Medulla oblongata (tissue), 1 donor: ENCODE data around the gene SUSD4.
"Not testable (repeated sequence)": the region's sequence is repeated elsewhere in the genome, so short reads cannot be mapped to it uniquely, and the experiment has no call there.

Source experiments
- DNase-seq: peaks from one replicate; pipeline ENCODE4 v3.0.0-alpha.2; 2015; ENCODE audit errors: extremely low spot score

The SUSD4 gene

GRCh38 chr1:223363856-223364684, at the start of gene SUSD4:
SUSD4 (minus strand) TSS chr1:223364176; CDS start chr1:223363425, 751 bp downstream.
- DNase-seq = peak; percentile 36

- DNase-seq = no peak
Observed at GRCh38 chr1:223413216-223413615, 49.2 kb upstream of the SUSD4 start.

GRCh38 chr1:223411710-223412109, 47.7 kb upstream of the SUSD4 start:
- DNase-seq = no peak

- DNase-seq = no peak
Observed at GRCh38 chr1:223411309-223411708, 47.3 kb upstream of the SUSD4 start.

GRCh38 chr1:223410036-223410435, 46.1 kb upstream of the SUSD4 start:
- DNase-seq = no peak

GRCh38 chr1:223405507-223405906, 41.5 kb upstream of the SUSD4 start:
- no peak for DNase-seq

- no peak for DNase-seq
Observed at GRCh38 chr1:223403184-223403815, 39.3 kb upstream of the SUSD4 start.

- DNase-seq = no peak
Observed at GRCh38 chr1:223402790-223403142, 38.8 kb upstream of the SUSD4 start.

GRCh38 chr1:223401873-223402789, 38.2 kb upstream of the SUSD4 start:
- no peak for DNase-seq

GRCh38 chr1:223399393-223399792, 35.4 kb upstream of the SUSD4 start:
- not testable (repeated sequence) for DNase-seq

- DNase-seq = no peak
Observed at GRCh38 chr1:223394706-223395105, 30.7 kb upstream of the SUSD4 start.

- no peak for DNase-seq
Observed at GRCh38 chr1:223394242-223394641, 30.3 kb upstream of the SUSD4 start.

GRCh38 chr1:223393275-223394214, 29.6 kb upstream of the SUSD4 start, which contains the start of gene CCDC185:
CCDC185 (plus strand) TSS chr1:223393415; CDS start chr1:223393476, 61 bp downstream.
- DNase-seq = no peak

GRCh38 chr1:223390618-223391017, 26.6 kb upstream of the SUSD4 start:
- DNase-seq = no peak

- DNase-seq = no peak
Observed at GRCh38 chr1:223386013-223386412, 22.0 kb upstream of the SUSD4 start.

- DNase-seq = no peak
Observed at GRCh38 chr1:223378754-223379153, 14.8 kb upstream of the SUSD4 start.

GRCh38 chr1:223374064-223374610, 10.2 kb upstream of the SUSD4 start:
- DNase-seq = no peak

GRCh38 chr1:223364685-223365382, 858 bp upstream of the SUSD4 start:
- no peak for DNase-seq

GRCh38 chr1:223363057-223363855, 720 bp downstream of the SUSD4 start:
- DNase-seq = no peak
